ENCODE results near the gene SPTBN4.

GRCh38 chr19:40543029-40543597 lies 76.3 kb downstream of the SPTBN4 start:
- TF ChIP-seq EZH2phosphoT487 (IDR thresholded peaks at IDR 0.05; ENCODE audit: borderline replicate concordance): no peak
- no peak for TF ChIP-seq CTCF (conservative IDR thresholded peaks at IDR 0.05; ENCODE audit: low read length)

Measured in Loucy (cell line).